IPS-18c (cell line): Measurements from ENCODE around the gene SHLD1.
"Not testable (repeated sequence)": the region's sequence is repeated elsewhere in the genome, so short reads cannot be mapped to it uniquely, and the experiment has no call there.

Experiments
- H3K4me3 ChIP-seq: 2 replicates; pipeline ENCODE4 v1.7.0; 2013; ENCODE audit warnings: low read depth, mild to moderate bottlenecking, low read length, moderate library complexity; ENCODE audit not compliant: insufficient read depth
- H3K9me3 ChIP-seq: one replicate; pipeline ENCODE4 v1.6.1; 2013; ENCODE audit warnings: mild to moderate bottlenecking, low read length, moderate library complexity; ENCODE audit not compliant: control insufficient read depth, insufficient read depth

Gene SHLD1

GRCh38 chr20:5767493-5768098, 17.4 kb downstream of the SHLD1 start:
- Histone ChIP-seq H3K4me3 (no peak overlapping the region), H3K9me3 (no peaks in the 10 kb centered on the region)

- Histone ChIP-seq H3K9me3 (no peaks in the 10 kb centered on the region), H3K4me3 (no peak overlapping the region)
These were observed 20.2 kb downstream of the SHLD1 start for GRCh38 chr20:5770231-5770986.

- no peaks in the 10 kb centered on the region for H3K9me3 ChIP-seq
- H3K4me3 ChIP-seq, result no peak overlapping the region
These were observed 20.8 kb downstream of the SHLD1 start for GRCh38 chr20:5770987-5771318.

GRCh38 chr20:5772704-5773103, 22.5 kb downstream of the SHLD1 start:
- Histone ChIP-seq H3K9me3 (no peaks in the 10 kb centered on the region), H3K4me3 (no peak overlapping the region)

- H3K9me3 ChIP-seq, result no peaks in the 10 kb centered on the region
- no peak overlapping the region for H3K4me3 ChIP-seq
These were observed 23.4 kb downstream of the SHLD1 start for GRCh38 chr20:5773589-5773988.

GRCh38 chr20:5776077-5776476, 25.9 kb downstream of the SHLD1 start:
- Histone ChIP-seq H3K4me3 (no peak overlapping the region), H3K9me3 (no peaks in the 10 kb centered on the region)

- no peak overlapping the region for H3K4me3 ChIP-seq
- no peaks in the 10 kb centered on the region for H3K9me3 ChIP-seq
These were observed 29.1 kb downstream of the SHLD1 start for GRCh38 chr20:5779071-5779900.

GRCh38 chr20:5780846-5781217, 30.6 kb downstream of the SHLD1 start:
- no peak overlapping the region for H3K4me3 ChIP-seq
- no peaks in the 10 kb centered on the region for H3K9me3 ChIP-seq

- not testable (repeated sequence) for H3K4me3 ChIP-seq, H3K9me3 ChIP-seq
These were observed 31.2 kb downstream of the SHLD1 start for GRCh38 chr20:5781367-5781766.

- H3K4me3 ChIP-seq, result no peak overlapping the region
- H3K9me3 ChIP-seq, result no peaks in the 10 kb centered on the region
These were observed 31.9 kb downstream of the SHLD1 start for GRCh38 chr20:5781798-5782750.

GRCh38 chr20:5784735-5785134, 34.5 kb downstream of the SHLD1 start:
- Histone ChIP-seq H3K9me3 (no peaks in the 10 kb centered on the region), H3K4me3 (no peak overlapping the region)

GRCh38 chr20:5785146-5785545, 34.9 kb downstream of the SHLD1 start:
- H3K4me3 ChIP-seq, result no peak overlapping the region
- no peaks in the 10 kb centered on the region for H3K9me3 ChIP-seq

GRCh38 chr20:5786930-5787795, 37.0 kb downstream of the SHLD1 start:
- H3K4me3 ChIP-seq, result no peak overlapping the region
- no peaks in the 10 kb centered on the region for H3K9me3 ChIP-seq

- H3K4me3 ChIP-seq, result no peak overlapping the region
- H3K9me3 ChIP-seq, result no peaks in the 10 kb centered on the region
These were observed 37.6 kb downstream of the SHLD1 start for GRCh38 chr20:5787796-5788165.

GRCh38 chr20:5788385-5788895, 38.2 kb downstream of the SHLD1 start:
- no peak overlapping the region for H3K4me3 ChIP-seq
- H3K9me3 ChIP-seq, result no peaks in the 10 kb centered on the region

- Histone ChIP-seq H3K4me3 (no peak overlapping the region), H3K9me3 (no peaks in the 10 kb centered on the region)
These were observed 39.6 kb downstream of the SHLD1 start for GRCh38 chr20:5789827-5790226.
